Measurements from ENCODE around the gene IRGC. TPM values are rescaled to one million over a fixed set of nuclear protein-coding genes. Genes with fewer than 3 reads are reported as not detected.
A peak's percentile ranks its signal among the peaks of the same experiment; 100 is the strongest.

The IRGC gene
- total and polyA plus RNA-seq, 9 of the 15 experiments (the other 6 are each of a cell fraction or from before 2014, with no cell fraction given): not detected

GRCh38 chr19:43688059-43688701 lies 27.7 kb upstream of the IRGC start (continued):
- TF ChIP-seq ZNF609 (CRISPR knock-in tag; IDR thresholded peaks at IDR 0.05; ENCODE audit: borderline replicate concordance): no peak
- TF ChIP-seq ZNF445 (CRISPR knock-in tag; IDR thresholded peaks at IDR 0.05; ENCODE audit: low read depth): no peak
- peak; percentile 41 to 45; a peak in 1 of 4 replicates for TF ChIP-seq KDM1A (IDR thresholded peaks at IDR 0.05)
- no peak for TF ChIP-seq ILK (tag; IDR thresholded peaks at IDR 0.05; ENCODE audit: borderline replicate concordance, low read depth)
- no peak for TF ChIP-seq ZNF395 (CRISPR knock-in tag; IDR thresholded peaks at IDR 0.05)
- TF ChIP-seq ZNF134 (CRISPR knock-in tag; conservative IDR thresholded peaks at IDR 0.05): no peak
- no peak for TF ChIP-seq PRMT5 (CRISPR knock-in tag; IDR thresholded peaks at IDR 0.05)
- no peak for TF ChIP-seq ATF1 (CRISPR knock-in tag; IDR thresholded peaks at IDR 0.05)
- no peak for TF ChIP-seq ATF1 (tag; IDR thresholded peaks at IDR 0.05)

Data from K562 (cell line).